DOHH2 (cell line): ENCODE measurements around the gene CMSS1.

Source experiments
- H3F3A ChIP-seq: fragments of 200-600 bp; sonication (generic), shearing (Covaris generic); 2 replicates; pipeline ENCODE4 v1.6.0; 2016; ENCODE audit warnings: antibody characterized with exemption, mild to moderate bottlenecking; ENCODE audit not compliant: control insufficient read depth, insufficient read depth
- H3K27ac ChIP-seq: fragments of 200-600 bp; sonication (generic); 2 replicates; pipeline ENCODE4 v1.5.1; 2014; ENCODE audit warnings: low read depth, mild to moderate bottlenecking, low read length, moderate library complexity
- H3K27me3 ChIP-seq: fragments of 200-600 bp; sonication (generic); 2 replicates; pipeline ENCODE4 v1.6.1; 2014; ENCODE audit warnings: mild to moderate bottlenecking, low read length, mixed read lengths; ENCODE audit not compliant: control insufficient read depth
- H3K36me3 ChIP-seq: fragments of 200-600 bp; sonication (generic); 2 replicates; pipeline ENCODE4 v1.6.1; 2014; ENCODE audit warnings: mild to moderate bottlenecking, low read length, moderate library complexity, mixed read lengths; ENCODE audit not compliant: control insufficient read depth
- H3K4me1 ChIP-seq: fragments of 200-600 bp; sonication (generic); 2 replicates; pipeline ENCODE4 v1.6.1; 2014; ENCODE audit warnings: mild to moderate bottlenecking, low read length, mixed read lengths; ENCODE audit not compliant: control insufficient read depth
- H3K4me2 ChIP-seq: fragments of 200-600 bp; sonication (generic); 2 replicates; pipeline ENCODE4 v1.6.0; 2014; ENCODE audit warnings: mild to moderate bottlenecking, low read length, moderate library complexity
- H3K4me3 ChIP-seq: fragments of 200-600 bp; sonication (generic); 2 replicates; pipeline ENCODE4 v1.5.1; 2014; ENCODE audit warnings: mild to moderate bottlenecking, low read length, mixed read lengths
- H3K79me2 ChIP-seq: fragments of 200-600 bp; sonication (generic); 2 replicates; pipeline ENCODE4 v1.6.1; 2014; ENCODE audit warnings: mild to moderate bottlenecking, low read length, mixed read lengths; ENCODE audit not compliant: control insufficient read depth
- H3K9me2 ChIP-seq: fragments of 200-600 bp; sonication (generic); replicated peaks from 2 replicates; pipeline ENCODE4 v1.6.1; 2014; ENCODE audit warnings: mild to moderate bottlenecking, low read length, mixed read lengths; ENCODE audit not compliant: control insufficient read depth
- H3K9me3 ChIP-seq: fragments of 200-600 bp; sonication (generic); 2 replicates; pipeline ENCODE4 v1.6.1; 2014; ENCODE audit warnings: antibody characterized with exemption, low read length, mixed read lengths; ENCODE audit not compliant: control insufficient read depth, insufficient read depth
- H4K20me1 ChIP-seq: fragments of 200-600 bp; sonication (generic); 2 replicates; pipeline ENCODE4 v1.6.0; 2014; ENCODE audit warnings: low read depth, mild to moderate bottlenecking, antibody characterized with exemption, low read length, moderate library complexity; ENCODE audit not compliant: control insufficient read depth, insufficient read depth
- CTCF ChIP-seq: fragments of 200-600 bp; sonication (generic); IDR thresholded peaks from one replicate; pipeline ENCODE4 v1.5.1; 2014; ENCODE audit warnings: antibody characterized with exemption, mild to moderate bottlenecking, low read depth, low read length; ENCODE audit not compliant: poor library complexity, severe bottlenecking
- EZH2phosphoT487 ChIP-seq: fragments of 200-600 bp; sonication (generic); IDR thresholded peaks from 2 replicates; pipeline ENCODE4 v1.6.1; 2017; ENCODE audit warnings: borderline replicate concordance, mild to moderate bottlenecking, antibody characterized with exemption, low read length, moderate library complexity, mixed read lengths

CMSS1 gene

GRCh38 chr3:99825004-99825640, 7.5 kb downstream of the CMSS1 start:
- H3K9me3 ChIP-seq = no peaks in the 10 kb centered on the region
- no peaks in the 10 kb centered on the region for H4K20me1 ChIP-seq
- no peaks in the 10 kb centered on the region for H3K9me2 ChIP-seq
- TF ChIP-seq EZH2phosphoT487 = no peak
- no peaks in the 10 kb centered on the region for H3K27me3 ChIP-seq
- H3K4me2 ChIP-seq = no peak overlapping the region
- H3K4me3 ChIP-seq = no peak overlapping the region
- peaks cover 92% of the 10 kb centered on the region for H3K79me2 ChIP-seq
- peaks cover 5% of the 10 kb centered on the region; the same call in 1 of the 2 replicates for H3K36me3 ChIP-seq
- no peaks in the 10 kb centered on the region; the same call in 1 of the 2 replicates for H3F3A ChIP-seq
- H3K27ac ChIP-seq = no peak overlapping the region
- H3K4me1 ChIP-seq = peaks cover 6% of the 10 kb centered on the region

DNA sequence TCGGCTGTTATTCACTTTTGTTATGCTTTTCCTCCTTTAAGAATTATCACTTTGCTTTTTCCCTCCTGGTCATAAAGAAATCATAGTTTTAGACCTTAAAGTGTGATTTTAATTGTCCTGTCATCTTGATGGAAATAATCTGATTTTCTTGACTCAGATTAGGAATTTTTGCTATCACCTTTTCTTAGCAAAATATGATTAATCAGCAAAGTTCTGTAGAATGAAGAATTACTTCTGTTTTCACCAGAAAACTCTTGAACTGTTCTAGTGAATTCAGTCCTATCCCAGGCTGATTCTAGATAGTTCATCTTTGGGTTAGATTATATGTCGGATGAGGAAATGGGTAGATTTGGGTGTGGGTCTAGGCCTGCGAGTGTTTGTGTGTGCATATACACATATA, 12.2 kb downstream of the CMSS1 start:
- Histone ChIP-seq H3K9me3 (no peaks in the 10 kb centered on the region), H3K4me2 (no peak overlapping the region), H3K27me3 (no peaks in the 10 kb centered on the region), H3K36me3 (no peaks in the 10 kb centered on the region), H3K4me1 (no peaks in the 10 kb centered on the region), H3K4me3 (no peak overlapping the region), H3K9me2 (no peaks in the 10 kb centered on the region), H3F3A (no peaks in the 10 kb centered on the region; the same call in 1 of the 2 replicates), H3K79me2 (peaks cover 94% of the 10 kb centered on the region), H3K27ac (no peak overlapping the region), H4K20me1 (peaks cover 2% of the 10 kb centered on the region; the same call in 1 of the 2 replicates)
- TF ChIP-seq CTCF = no peak

DNA sequence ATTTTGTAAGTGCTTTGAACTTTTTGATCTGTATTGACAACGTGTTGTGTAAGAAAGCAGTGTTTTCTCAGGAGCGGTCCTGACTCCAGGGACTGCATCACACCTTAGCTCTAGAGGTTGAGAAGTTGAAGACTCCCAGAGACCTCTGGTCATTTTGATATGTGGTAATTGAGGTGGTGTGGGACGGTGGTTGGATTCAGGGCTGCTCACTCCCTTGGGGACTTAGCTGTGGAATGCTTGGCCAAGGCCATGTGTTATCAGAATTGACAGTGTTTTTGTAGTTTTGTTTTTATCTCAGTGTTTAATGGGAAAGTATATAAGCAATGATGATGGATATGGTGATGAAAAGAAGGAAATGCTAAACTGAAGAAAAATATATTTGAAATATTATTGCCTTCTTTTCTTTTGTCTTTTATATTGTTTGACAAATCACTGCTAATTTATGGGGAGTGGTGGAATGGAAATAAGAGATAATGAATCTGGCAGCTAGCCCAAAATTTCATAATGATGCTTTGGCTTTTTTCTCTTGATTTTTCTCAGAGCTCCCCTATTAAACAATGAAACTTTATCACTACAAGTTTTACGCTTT, 16.0 kb downstream of the CMSS1 start:
- Histone ChIP-seq H3K9me3 (no peaks in the 10 kb centered on the region), H3K9me2 (no peaks in the 10 kb centered on the region), H4K20me1 (peaks cover 2% of the 10 kb centered on the region; the same call in 1 of the 2 replicates), H3K4me2 (no peak overlapping the region), H3K79me2 (peaks cover 95% of the 10 kb centered on the region), H3K36me3 (no peaks in the 10 kb centered on the region), H3F3A (no peaks in the 10 kb centered on the region; the same call in 1 of the 2 replicates), H3K27ac (no peak overlapping the region), H3K4me3 (no peak overlapping the region), H3K4me1 (no peaks in the 10 kb centered on the region), H3K27me3 (no peaks in the 10 kb centered on the region)
- TF ChIP-seq CTCF (no peak), EZH2phosphoT487 (no peak)
